Progenitor cell of endocrine pancreas (in vitro differentiated cells): ENCODE data around the gene CFAP47. TPM values are rescaled to one million over a fixed set of nuclear protein-coding genes. Genes with fewer than 3 reads are reported as not detected.

Experiments used
- DNase-seq: peaks from one replicate; pipeline ENCODE4 v3.0.0; 2021; ENCODE audit warnings: low spot score; ENCODE audit not compliant: unreplicated experiment
- H3K27ac Mint-ChIP-seq: 2 replicates; pipeline ENCODE4 v1.8.0; 2021; ENCODE audit warnings: mild to moderate bottlenecking, moderate library complexity, mixed read lengths
- H3K27me3 Mint-ChIP-seq: 2 replicates; pipeline ENCODE4 v1.8.0; 2021; ENCODE audit warnings: mixed read lengths
- H3K36me3 Mint-ChIP-seq: 2 replicates; pipeline ENCODE4 v1.8.0; 2022; ENCODE audit warnings: mixed read lengths; ENCODE audit not compliant: insufficient read depth
- H3K4me1 Mint-ChIP-seq: 2 replicates; pipeline ENCODE4 v1.8.0; 2021; ENCODE audit warnings: low read depth, mixed read lengths
- H3K4me3 Mint-ChIP-seq: 2 replicates; pipeline ENCODE4 v1.8.0; 2021; ENCODE audit warnings: low read depth, mild to moderate bottlenecking, moderate library complexity, mixed read lengths
- H3K9me3 Mint-ChIP-seq: 2 replicates; pipeline ENCODE4 v1.8.0; 2021; ENCODE audit warnings: low read depth, mixed read lengths
- CTCF ChIP-seq: fragments of 200-600 bp; sonication (generic); IDR thresholded peaks from one replicate; pipeline ENCODE4 v1.5.0; 2021; ENCODE audit warnings: antibody characterized with exemption, mild to moderate bottlenecking; ENCODE audit not compliant: unreplicated experiment
- total RNA-seq: library from RNA; stranded (reverse); gene quantifications from 2 replicates; pipeline ENCODE4 v1.2.1, GENCODE V29; 2021

Gene CFAP47
- total RNA-seq, 1 donor from 2014 or later: 1.7 TPM

GRCh38 chrX:36241397-36241796 is 321.9 kb downstream of the CFAP47 start:
- Mint-ChIP-seq H3K36me3 (no peaks in the 10 kb centered on the region), H3K9me3 (peaks cover 38% of the 10 kb centered on the region), H3K27ac (no peak overlapping the region), H3K4me3 (no peak overlapping the region), H3K4me1 (peaks cover 3% of the 10 kb centered on the region), H3K27me3 (no peaks in the 10 kb centered on the region)
- no peak for TF ChIP-seq CTCF
- no peak for DNase-seq

GRCh38 chrX:36266155-36266554 is 346.6 kb downstream of the CFAP47 start:
- Mint-ChIP-seq H3K9me3 (peaks cover 43% of the 10 kb centered on the region), H3K27ac (no peak overlapping the region), H3K36me3 (peaks cover 3% of the 10 kb centered on the region), H3K4me3 (no peak overlapping the region), H3K4me1 (no peaks in the 10 kb centered on the region), H3K27me3 (no peaks in the 10 kb centered on the region)
- no peak for TF ChIP-seq CTCF
- no peak for DNase-seq

GRCh38 chrX:36310136-36310535 is 390.6 kb downstream of the CFAP47 start:
- H3K4me3 Mint-ChIP-seq: no peak overlapping the region
- no peaks in the 10 kb centered on the region for H3K4me1 Mint-ChIP-seq
- H3K36me3 Mint-ChIP-seq: no peaks in the 10 kb centered on the region
- peaks cover 17% of the 10 kb centered on the region for H3K9me3 Mint-ChIP-seq
- TF ChIP-seq CTCF: no peak
- no peak for DNase-seq
- H3K27me3 Mint-ChIP-seq: no peaks in the 10 kb centered on the region
- H3K27ac Mint-ChIP-seq: no peak overlapping the region

GRCh38 chrX:36314303-36314702 is 394.8 kb downstream of the CFAP47 start:
- no peak for TF ChIP-seq CTCF

GRCh38 chrX:36334572-36334971 is 415.0 kb downstream of the CFAP47 start:
- H3K4me1 Mint-ChIP-seq: peaks cover 4% of the 10 kb centered on the region
- H3K27me3 Mint-ChIP-seq: no peaks in the 10 kb centered on the region
- DNase-seq: no peak
- H3K27ac Mint-ChIP-seq: no peak overlapping the region
- H3K36me3 Mint-ChIP-seq: no peaks in the 10 kb centered on the region
- H3K4me3 Mint-ChIP-seq: no peak overlapping the region
- TF ChIP-seq CTCF: no peak
- H3K9me3 Mint-ChIP-seq: peaks cover 13% of the 10 kb centered on the region

More at GRCh38 chrX:36314303-36314702, 394.8 kb downstream of the CFAP47 start:
- Mint-ChIP-seq H3K9me3 (peaks cover 14% of the 10 kb centered on the region), H3K27ac (no peak overlapping the region), H3K4me3 (no peak overlapping the region), H3K4me1 (no peaks in the 10 kb centered on the region), H3K36me3 (no peaks in the 10 kb centered on the region), H3K27me3 (no peaks in the 10 kb centered on the region)
- no peak for DNase-seq
